Stimulated activated CD4-positive, alpha-beta T cell treated with anti-CD3 and anti-CD28 coated beads, Interleukin-4, amount 100 ng/mL, for 24 hours (primary cell): Measurements from ENCODE around the gene RAB11A.

Source experiments
- DNase-seq: peaks from one replicate; pipeline ENCODE4 v3.0.0-alpha.2; 2020

The RAB11A gene

GRCh38 chr15:65918357-65918920 is 49.1 kb downstream of the RAB11A start:
- DNase-seq: no peak

- no peak for DNase-seq
These were observed 49.7 kb downstream of the RAB11A start for GRCh38 chr15:65918945-65919344.

DNA sequence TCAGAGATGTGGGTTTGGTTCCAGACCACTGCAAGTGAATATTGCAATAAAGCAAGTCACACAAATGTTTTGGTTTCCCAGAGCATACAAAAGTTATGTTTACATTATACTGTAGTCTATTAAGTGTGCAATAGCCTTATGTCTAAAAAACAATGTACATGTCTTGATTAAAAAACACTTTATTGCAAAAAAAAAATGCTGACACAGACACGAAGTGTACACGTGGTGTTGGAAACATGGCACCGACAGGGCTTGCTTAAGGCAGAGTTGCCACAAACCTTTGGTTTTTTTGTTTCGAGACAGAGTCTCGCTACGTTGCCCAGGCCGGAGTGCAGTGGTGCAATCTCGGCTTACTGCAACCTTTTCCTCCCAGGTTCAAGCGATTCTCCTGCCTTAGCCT is 50.1 kb downstream of the RAB11A start:
- no peak for DNase-seq

- DNase-seq: no peak
These were observed 50.8 kb downstream of the RAB11A start for GRCh38 chr15:65920121-65920520.

GRCh38 chr15:65920825-65921309 is 51.6 kb downstream of the RAB11A start:
- no peak for DNase-seq

GRCh38 chr15:65921780-65922179 is 52.5 kb downstream of the RAB11A start:
- no peak for DNase-seq

GRCh38 chr15:65922621-65923020 is 53.3 kb downstream of the RAB11A start:
- no peak for DNase-seq

DNA sequence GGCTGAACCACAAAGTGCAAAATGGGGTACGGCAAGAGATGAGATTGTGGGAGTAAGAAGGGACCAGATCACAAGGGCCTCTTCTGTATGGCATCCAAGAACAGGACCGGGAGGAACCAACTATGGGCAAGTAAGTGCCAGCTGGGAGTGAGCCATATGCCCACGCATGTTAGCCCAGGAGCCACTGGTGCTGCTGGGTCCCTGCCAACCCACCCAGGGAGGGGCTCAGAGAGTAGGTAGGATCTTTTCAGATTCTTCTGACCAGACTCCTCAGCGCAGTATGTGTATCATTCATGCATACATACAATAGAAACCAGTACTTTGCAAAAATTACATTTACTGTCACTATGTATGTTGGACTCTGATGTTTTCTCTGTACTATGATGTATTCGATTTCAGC is 54.0 kb downstream of the RAB11A start:
- no peak for DNase-seq

DNA sequence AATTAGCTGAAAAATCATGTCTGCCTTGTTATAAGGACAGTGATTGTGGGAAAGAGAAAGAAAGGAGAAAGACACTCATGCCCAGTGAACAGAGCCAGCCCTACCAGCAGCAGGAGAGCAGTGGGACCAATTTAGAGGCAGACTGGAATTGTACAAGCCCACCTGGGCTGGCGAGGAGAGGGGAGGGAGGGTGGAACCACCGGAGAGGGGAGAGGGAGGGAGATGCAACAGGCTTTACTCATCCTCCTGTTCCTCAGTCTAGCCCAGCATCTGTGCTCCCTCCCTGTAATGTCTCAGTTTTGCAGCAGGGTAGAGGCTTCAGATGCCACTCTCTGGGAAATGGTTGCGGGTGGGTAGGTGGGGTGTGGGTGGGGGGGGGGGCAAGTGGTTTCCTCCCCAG is 54.7 kb downstream of the RAB11A start:
- DNase-seq: no peak

DNA sequence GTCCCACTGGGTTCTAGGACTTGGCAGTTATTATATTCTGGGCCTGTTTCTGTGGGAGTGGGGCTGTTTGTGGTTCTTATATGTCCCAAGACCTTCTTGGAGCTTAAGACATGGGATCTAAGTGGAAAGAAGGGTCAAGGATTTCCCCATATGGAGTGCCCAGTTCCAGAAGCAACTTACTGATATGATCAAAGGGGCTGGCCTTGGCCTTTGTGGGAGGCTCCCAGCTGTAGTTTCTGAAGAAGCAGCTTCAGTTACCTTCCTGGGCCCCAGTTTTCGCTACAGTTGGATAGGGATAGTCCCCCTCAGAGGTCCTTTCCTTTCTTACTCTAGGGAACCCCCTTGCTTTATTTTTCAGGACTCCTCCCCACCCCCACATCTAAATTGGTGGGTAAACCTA is 56.0 kb downstream of the RAB11A start:
- no peak for DNase-seq

- DNase-seq: no peak
These were observed 57.2 kb downstream of the RAB11A start for GRCh38 chr15:65926459-65926858.

DNA sequence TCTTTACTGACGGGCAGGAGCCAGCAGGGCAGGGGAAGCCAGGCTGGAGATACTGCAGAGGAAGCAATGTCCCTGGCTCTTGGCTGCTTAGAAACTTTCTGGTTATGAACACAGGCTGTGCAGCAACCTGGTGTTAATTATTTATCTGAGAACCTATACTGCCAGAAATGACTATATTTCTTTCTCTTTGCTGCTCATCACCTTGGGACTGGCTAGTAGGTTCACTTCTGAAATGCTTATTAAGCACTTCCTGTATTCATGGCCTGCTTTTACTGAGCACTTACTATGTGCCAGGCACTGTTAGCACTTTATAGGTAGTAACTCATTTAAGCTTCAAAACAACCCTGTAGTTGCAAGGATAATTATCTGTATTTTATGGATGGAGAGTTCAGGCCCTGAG is 57.6 kb downstream of the RAB11A start:
- DNase-seq: no peak

GRCh38 chr15:65927545-65927944 is 58.3 kb downstream of the RAB11A start:
- DNase-seq: no peak

GRCh38 chr15:65929573-65929972 is 60.3 kb downstream of the RAB11A start:
- DNase-seq: no peak

- DNase-seq: no peak
These were observed 60.8 kb downstream of the RAB11A start for GRCh38 chr15:65930134-65930533.

GRCh38 chr15:65931221-65931620 is 61.9 kb downstream of the RAB11A start:
- DNase-seq: no peak

DNA sequence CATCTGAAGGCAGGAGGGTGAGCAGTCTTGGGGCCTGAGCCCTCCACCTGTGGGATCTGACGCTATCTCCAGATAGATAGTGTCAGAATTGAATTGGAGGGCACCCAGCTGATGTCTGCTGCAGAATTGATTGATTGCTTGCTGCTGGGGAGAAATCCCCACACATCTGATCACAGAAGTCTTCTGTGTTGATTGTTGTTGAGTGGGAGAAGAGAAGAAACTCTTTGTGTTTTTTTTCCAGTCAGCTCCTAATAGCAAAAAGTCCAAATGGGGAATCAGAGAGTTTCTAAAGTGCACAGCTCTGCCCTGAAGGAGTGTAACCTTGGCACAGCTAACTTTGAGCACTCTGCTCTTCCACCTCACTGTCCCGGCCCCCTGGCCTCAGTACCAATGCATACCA is 66.1 kb downstream of the RAB11A start:
- no peak for DNase-seq

DNA sequence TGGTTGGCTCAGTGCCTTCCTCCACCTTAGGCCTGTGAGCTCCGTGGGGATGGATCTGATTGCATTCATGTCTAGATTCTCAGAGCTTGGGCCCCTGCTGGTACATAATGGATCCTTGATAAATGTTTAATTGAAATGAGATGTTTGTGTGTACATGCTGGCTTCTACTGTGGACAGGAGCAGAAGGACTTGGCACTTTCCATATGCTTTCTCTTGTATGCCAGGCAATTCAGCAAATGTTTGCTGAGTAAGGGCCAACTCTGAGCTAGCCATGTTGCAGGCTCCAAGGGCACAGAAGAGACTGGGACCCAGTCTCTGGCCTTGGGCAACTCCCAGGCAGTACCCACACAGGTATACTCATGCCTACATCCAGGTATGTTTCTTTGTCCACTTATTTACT is 67.0 kb downstream of the RAB11A start:
- no peak for DNase-seq

DNA sequence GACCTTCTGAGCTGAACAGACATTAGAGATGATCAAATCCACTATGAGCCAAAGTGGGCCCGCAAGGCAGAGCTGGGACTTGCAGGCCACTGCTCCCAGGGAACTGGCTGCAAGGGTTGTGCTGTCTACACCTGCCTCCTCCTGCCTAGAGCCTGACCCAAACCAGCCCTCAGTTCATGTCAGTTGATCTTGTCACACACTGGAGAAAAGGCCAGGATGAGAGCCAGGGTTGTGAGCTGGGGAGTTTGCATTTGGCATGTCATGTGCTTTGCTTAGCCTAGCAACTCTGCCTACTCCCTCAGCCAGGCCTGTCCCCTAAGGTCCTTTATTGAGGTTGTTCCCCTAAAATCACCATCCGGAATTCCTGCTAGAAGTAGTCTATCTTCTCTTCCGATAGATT is 67.8 kb downstream of the RAB11A start:
- no peak for DNase-seq

DNA sequence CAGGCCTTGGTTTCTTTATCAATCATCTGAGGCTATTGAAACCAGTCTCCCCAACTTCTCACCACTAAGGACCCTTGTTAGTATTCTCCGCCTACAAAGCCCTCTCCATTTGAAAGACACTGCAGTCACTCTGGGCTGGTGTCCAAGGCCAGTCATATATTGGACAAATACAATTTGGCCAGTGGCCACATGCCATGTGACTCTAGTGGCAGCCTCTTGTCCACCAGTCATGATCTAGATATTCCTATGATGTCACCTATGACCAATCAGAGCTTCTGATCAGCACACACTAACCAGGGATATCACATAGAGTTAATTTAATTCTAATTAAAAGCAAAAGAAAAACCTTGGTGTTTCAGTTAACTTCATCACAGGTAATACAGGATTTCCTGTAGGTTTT is 68.2 kb downstream of the RAB11A start:
- DNase-seq: no peak

- DNase-seq: no peak
These were observed 69.3 kb downstream of the RAB11A start for GRCh38 chr15:65938604-65939003.

GRCh38 chr15:65939901-65940617 is 70.8 kb downstream of the RAB11A start:
- no peak for DNase-seq

DNA sequence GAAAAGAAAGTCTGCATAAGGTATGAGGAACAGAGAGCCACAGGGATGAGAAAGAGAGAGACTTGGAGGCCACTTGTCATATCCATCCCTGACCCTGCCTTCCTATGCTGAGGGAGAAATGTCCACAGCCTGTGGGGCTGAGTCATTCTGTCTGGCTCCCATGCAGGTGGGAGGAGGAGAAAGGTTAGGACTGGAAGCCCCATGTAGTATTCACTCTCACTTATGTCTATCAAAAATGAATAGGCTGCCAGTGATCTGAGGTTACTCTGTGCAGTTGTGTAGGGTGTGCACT is 71.3 kb downstream of the RAB11A start:
- DNase-seq: no peak
